Measurements from ENCODE around the gene CFAP68.

GRCh38 chr11:111918390-111919256 is 39.3 kb downstream of the CFAP68 start, which contains the start of gene C11orf52:
- TF ChIP-seq EZH2 (IDR thresholded peaks at IDR 0.05; ENCODE audit: insufficient read depth, poor library complexity, severe bottlenecking), result no peak
- TF ChIP-seq EZH2phosphoT487 (IDR thresholded peaks at IDR 0.05; ENCODE audit: insufficient read depth, low read depth), result no peak

Measured in GM23248 (cell line).